HCT116 (cell line): ENCODE measurements around the gene TNFAIP8. TPM values are rescaled to one million over a fixed set of nuclear protein-coding genes. Genes with fewer than 3 reads are reported as not detected.

Experiments used
- ATAC-seq: fragments of 200-7000 bp; cut with Tn5 transposase; 2 replicates; pipeline ENCODE4 v1.9.1; 2020; ENCODE audit warnings: mild to moderate bottlenecking, moderate library complexity
- BruUV-seq: library from RNA; stranded (reverse); fragments of 400-500 nt; replicated peaks from 2 replicates; lab custom pipeline; 2021; lab: Mats Ljungman, UMichigan
- CTCF ChIA-PET: fragments of 300-600 bp; sonication (Branson Sonifier 250); formaldehyde crosslinking; loops from one replicate; lab custom pipeline; 2021; ENCODE audit warnings: antibody characterized with exemption; lab: Charles Lee
- POLR2A ChIA-PET: fragments of 300-600, 350-600 bp; sonication (Branson Sonifier 250); formaldehyde crosslinking; loops from one replicate; lab custom pipeline; 2021; ENCODE audit warnings: antibody characterized with exemption; lab: Charles Lee
- RAD21 ChIA-PET, 2 experiments: fragments of 300-600 bp; sonication (Branson Sonifier 250); formaldehyde crosslinking; loops; one replicate each; lab custom pipeline; 2023; ENCODE audit warnings: low total read pairs in 2 of 2; ENCODE audit not compliant: uncharacterized antibody in 2 of 2, unreplicated experiment in 2 of 2, low non-redundant PET in 1 of 2; lab: Charles Lee
- DNase-seq: peaks from one replicate; pipeline ENCODE4 v3.0.0-alpha.2; 2010; ENCODE audit warnings: low read depth, low spot score
- H2AFZ ChIP-seq: fragments of 200-600 bp; shearing (Covaris generic), sonication (generic); 2 replicates; pipeline ENCODE4 v1.6.1; 2017; ENCODE audit warnings: low read depth, mixed run types, mixed read lengths, antibody characterized with exemption, low read length; ENCODE audit not compliant: poor library complexity, severe bottlenecking
- H3K27ac ChIP-seq: 2 replicates; pipeline ENCODE4 v1.5.1; 2012; ENCODE audit warnings: low read depth, low read length
- H3K27me3 ChIP-seq: fragments of 200-600 bp; sonication (generic); 2 replicates; pipeline ENCODE4 v1.6.1; 2016; ENCODE audit warnings: mixed run types, low read length, mixed read lengths; ENCODE audit not compliant: insufficient read depth
- H3K36me3 ChIP-seq, 2 experiments: fragments of 200-500 bp in 1 of 2; fragments of 200-600 bp in 1 of 2; sonication (Bioruptor generic) in 1 of 2; sonication (generic) in 1 of 2; 2 replicates each; pipeline versions ENCODE4 v1.5.1 to v1.6.1; 2014 to 2016; ENCODE audit warnings: low read length in 2 of 2, inconsistent platforms in 1 of 2, mixed read lengths in 1 of 2, mixed run types in 1 of 2; ENCODE audit not compliant: insufficient read depth in 2 of 2, control insufficient read depth in 1 of 2
- H3K4me1 ChIP-seq, 2 experiments: fragments of 200-600 bp in 1 of 2; sonication (generic) in 1 of 2; 2 replicates each; pipeline versions ENCODE4 v1.5.1 to v1.6.1; 2012 to 2017; ENCODE audit warnings: low read length in 2 of 2, inconsistent platforms in 1 of 2, mild to moderate bottlenecking in 1 of 2, mixed read lengths in 1 of 2, mixed run types in 1 of 2, moderate library complexity in 1 of 2; ENCODE audit not compliant: insufficient read depth in 2 of 2, control insufficient read depth in 1 of 2
- H3K4me2 ChIP-seq: fragments of 200-600 bp; sonication (generic); 2 replicates; pipeline ENCODE4 v1.6.1; 2017; ENCODE audit warnings: mixed run types, low read length, mixed read lengths
- H3K4me3 ChIP-seq, 2 experiments: fragments of 200-600 bp in 1 of 2; sonication (generic) in 1 of 2; replicated peaks in 1 of 2; 2 replicates each; pipeline ENCODE4 v1.5.1; 2011 to 2016; ENCODE audit warnings: low read length in 2 of 2, control low read depth in 1 of 2, low read depth in 1 of 2, mild to moderate bottlenecking in 1 of 2, mixed read lengths in 1 of 2, mixed run types in 1 of 2
- H3K79me2 ChIP-seq: fragments of 200-600 bp; sonication (generic); 2 replicates; pipeline ENCODE4 v1.6.1; 2017; ENCODE audit warnings: mild to moderate bottlenecking, mixed run types, low read length, moderate library complexity, mixed read lengths; ENCODE audit not compliant: insufficient read depth
- H3K9ac ChIP-seq: fragments of 200-600 bp; sonication (generic); 2 replicates; pipeline ENCODE4 v1.6.1; 2016; ENCODE audit warnings: low read length, mixed read lengths
- H3K9me2 ChIP-seq: fragments of 200-600 bp; sonication (generic), shearing (Covaris generic); 2 replicates; pipeline ENCODE4 v1.6.1; 2017; ENCODE audit warnings: mixed run types, mild to moderate bottlenecking, moderate library complexity; ENCODE audit not compliant: insufficient read depth
- H3K9me3 ChIP-seq, 2 experiments: fragments of 200-500 bp in 1 of 2; fragments of 200-600 bp in 1 of 2; sonication (Bioruptor generic) in 1 of 2; sonication (generic) in 1 of 2; 2 replicates each; pipeline ENCODE4 v1.6.1; 2014 to 2017; ENCODE audit warnings: low read length in 2 of 2, mixed read lengths in 2 of 2, inconsistent platforms in 1 of 2, low read depth in 1 of 2, mild to moderate bottlenecking in 1 of 2, mixed run types in 1 of 2, moderate library complexity in 1 of 2; ENCODE audit not compliant: control insufficient read depth in 1 of 2, insufficient read depth in 1 of 2
- H4K20me1 ChIP-seq: fragments of 200-600 bp; sonication (generic), shearing (Covaris generic); 2 replicates; pipeline ENCODE4 v1.6.1; 2017; ENCODE audit warnings: mixed run types, mild to moderate bottlenecking, moderate library complexity; ENCODE audit not compliant: insufficient read depth
- CEBPB ChIP-seq: IDR thresholded peaks from 2 replicates; pipeline ENCODE4 v1.6.1; 2012; ENCODE audit warnings: low read depth
- CTCF ChIP-seq, 3 experiments: fragments of 200-600 bp in 1 of 3; sonication (generic) in 1 of 3; IDR thresholded peaks in 2 of 3; conservative IDR thresholded peaks in 1 of 3; 2 replicates each; pipeline ENCODE4 v1.5.1; 2012 to 2017; ENCODE audit warnings: low read depth in 2 of 3, low read length in 2 of 3, antibody characterized with exemption in 1 of 3, borderline replicate concordance in 1 of 3, control low read depth in 1 of 3, mild to moderate bottlenecking in 1 of 3, mixed read lengths in 1 of 3, mixed run types in 1 of 3, moderate library complexity in 1 of 3; ENCODE audit not compliant: insufficient read depth in 1 of 3
- EGR1 ChIP-seq: IDR thresholded peaks from 2 replicates; pipeline ENCODE4 v1.6.1; 2012; ENCODE audit warnings: low read depth
- ELF1 ChIP-seq: IDR thresholded peaks from 2 replicates; pipeline ENCODE4 v1.6.1; 2012; ENCODE audit warnings: low read depth, borderline replicate concordance
- FOSL1 ChIP-seq: IDR thresholded peaks from 2 replicates; pipeline ENCODE4 v1.6.1; 2012; ENCODE audit warnings: low read depth
- JUND ChIP-seq: IDR thresholded peaks from 2 replicates; pipeline ENCODE4 v1.6.1; 2012
- MAX ChIP-seq: IDR thresholded peaks from 2 replicates; pipeline ENCODE4 v1.6.1; 2012
- REST ChIP-seq: IDR thresholded peaks from 2 replicates; pipeline ENCODE4 v1.6.1; 2012; ENCODE audit warnings: low read depth
- SIN3A ChIP-seq: IDR thresholded peaks from 2 replicates; pipeline ENCODE4 v1.6.1; 2012; ENCODE audit warnings: low read depth
- intact Hi-C: fragments of 100-400 bp; cut with micrococcal nuclease; formaldehyde crosslinking; loops from 2 replicates; pipeline ENCODE4 v1.10.0; 2022
- total RNA-seq: library from RNA; stranded (reverse); gene quantifications from one replicate; pipeline ENCODE4 v1.2.1, GENCODE V29; 2021; ENCODE audit not compliant: unreplicated experiment
- TF ChIP-seq, protein P1 (sequence below): IDR thresholded peaks from 2 replicates; pipeline ENCODE4 v1.6.1; 2012

TNFAIP8 gene
- total RNA-seq, 1 experiment from 2014 or later, result 18.4 TPM

DNA sequence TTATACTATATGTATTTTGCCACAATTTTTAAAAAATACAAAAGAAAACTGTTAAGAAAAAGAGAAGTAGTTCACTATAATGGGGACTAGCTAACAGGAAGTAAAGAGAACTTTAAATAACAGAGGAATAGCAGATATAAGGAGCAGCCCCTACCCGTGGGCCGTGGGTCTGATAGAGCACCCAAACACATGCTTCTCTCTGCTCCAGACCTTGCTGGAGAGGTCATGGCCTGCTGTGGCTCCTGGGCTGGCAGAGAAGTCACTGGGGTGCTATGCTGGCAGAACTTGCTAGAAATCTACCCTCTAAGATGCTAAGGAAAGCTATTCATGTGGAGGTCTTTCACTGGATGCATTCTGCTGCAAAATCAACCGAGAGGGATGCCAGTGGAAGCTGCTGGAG lies 10.0 kb upstream of the TNFAIP8 start:
- Histone ChIP-seq H3K4me2 (no peak overlapping the region), H3K4me1 (no peaks in the 10 kb centered on the region), H3K4me3 (no peak overlapping the region), H2AFZ (no peak overlapping the region), H3K27me3 (no peaks in the 10 kb centered on the region), H3K79me2 (no peaks in the 10 kb centered on the region), H3K9me2 (no peaks in the 10 kb centered on the region), H4K20me1 (no peaks in the 10 kb centered on the region), H3K9ac (no peak overlapping the region), H3K36me3 (no peaks in the 10 kb centered on the region), H3K9me3 (no peaks in the 10 kb centered on the region), H3K27ac (no peak overlapping the region)
- POLR2A ChIA-PET, result no interaction called here
- ATAC-seq (no peak), DNase-seq (no peak)
- CTCF ChIA-PET, result no interaction called here
- no peak for TF ChIP-seq FOSL1
- no peak for TF ChIP-seq REST
- TF ChIP-seq EGR1, result no peak
- TF ChIP-seq JUND, result no peak
- TF ChIP-seq, protein P1, sequence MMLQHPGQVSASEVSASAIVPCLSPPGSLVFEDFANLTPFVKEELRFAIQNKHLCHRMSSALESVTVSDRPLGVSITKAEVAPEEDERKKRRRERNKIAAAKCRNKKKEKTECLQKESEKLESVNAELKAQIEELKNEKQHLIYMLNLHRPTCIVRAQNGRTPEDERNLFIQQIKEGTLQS, result no peak
- BruUV-seq, result no TSS peak
- intact Hi-C loops, result no loop called here
- RAD21 ChIA-PET, result no interaction called here

GRCh38 chr5:119346394-119346793 lies 9.4 kb upstream of the TNFAIP8 start:
- intact Hi-C loops, result no loop called here
- Histone ChIP-seq H3K9me3 (no peaks in the 10 kb centered on the region), H3K36me3 (no peaks in the 10 kb centered on the region), H3K4me3 (no peak overlapping the region), H3K27ac (no peak overlapping the region), H4K20me1 (no peaks in the 10 kb centered on the region), H3K9me2 (no peaks in the 10 kb centered on the region), H3K4me1 (no peaks in the 10 kb centered on the region), H3K4me2 (no peak overlapping the region), H3K9ac (no peak overlapping the region), H2AFZ (no peak overlapping the region), H3K27me3 (no peaks in the 10 kb centered on the region), H3K79me2 (no peaks in the 10 kb centered on the region)
- ATAC-seq (no peak), DNase-seq (no peak)
- CTCF ChIA-PET, result no interaction called here
- POLR2A ChIA-PET, result no interaction called here
- RAD21 ChIA-PET, result interaction anchor here in 1 of 2 experiments (0.6 kb wide), 1 partner anchor 62 kb away, joined by 3 read pairs; no protein-coding TSS in a partner anchor
- BruUV-seq, result no TSS peak
- no peak for TF ChIP-seq CEBPB
- TF ChIP-seq REST, result no peak
- no peak for TF ChIP-seq CTCF (IDR thresholded peaks at IDR 0.05 in 2 of 3, conservative IDR thresholded peaks at IDR 0.05 in 1 of 3; ENCODE audit: borderline replicate concordance in 1 of 3, insufficient read depth in 1 of 3, low read depth in 2 of 3, low read length in 2 of 3)
- TF ChIP-seq MAX, result no peak
- TF ChIP-seq FOSL1, result no peak
- no peak for TF ChIP-seq SIN3A
- TF ChIP-seq ELF1, result no peak
